GM19438 (cell line): ENCODE results near the gene VMP1.

ENCODE experiments used
- ATAC-seq: cut with Tn5 transposase; IDR thresholded peaks from one replicate; pipeline ENCODE4 v1.9.1; 2021; ENCODE audit warnings: low read depth; ENCODE audit not compliant: unreplicated experiment

The VMP1 gene

DNA sequence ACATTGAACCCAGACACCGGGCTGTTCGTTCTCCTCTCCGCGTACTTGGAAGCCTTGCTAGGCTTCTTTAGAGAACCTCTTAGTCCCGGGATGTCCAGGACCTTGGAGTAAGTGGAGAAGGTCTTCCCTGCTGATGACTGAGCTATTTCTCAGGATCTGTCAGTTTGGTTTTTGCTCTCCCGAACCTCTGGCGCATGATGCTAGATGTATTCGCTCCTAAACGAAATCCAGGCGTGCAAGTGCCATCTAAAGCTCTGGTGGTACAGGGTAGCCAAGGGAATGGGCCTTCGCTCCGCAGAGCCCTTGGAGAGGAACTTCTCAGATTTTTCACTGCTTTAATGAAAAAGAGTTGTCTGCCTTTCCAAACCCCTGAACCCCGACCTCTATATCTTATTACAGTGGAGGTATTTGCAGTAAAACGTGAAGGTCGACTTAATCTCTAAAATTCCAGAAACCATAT is 547 bp downstream of the VMP1 start:
- ATAC-seq, result no peak

DNA sequence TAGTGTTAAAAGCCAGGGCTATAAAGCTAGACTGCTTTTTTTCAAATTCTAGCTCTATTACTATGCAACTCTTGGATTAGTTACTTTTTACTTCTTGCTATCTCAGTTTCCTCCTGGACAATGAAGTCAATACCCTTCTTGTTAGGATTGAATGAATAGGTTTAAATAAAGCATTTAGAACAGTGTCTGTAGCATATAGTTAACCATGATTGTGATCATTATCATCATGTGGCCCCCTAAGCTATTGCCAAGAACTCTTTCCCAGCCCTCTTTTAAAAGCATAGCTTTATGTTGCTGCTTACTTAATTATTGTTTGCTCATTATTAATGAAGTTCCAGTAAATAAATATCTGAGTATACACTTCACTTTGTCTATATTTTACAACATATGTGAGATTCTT is 4.5 kb downstream of the VMP1 start:
- no peak for ATAC-seq

DNA sequence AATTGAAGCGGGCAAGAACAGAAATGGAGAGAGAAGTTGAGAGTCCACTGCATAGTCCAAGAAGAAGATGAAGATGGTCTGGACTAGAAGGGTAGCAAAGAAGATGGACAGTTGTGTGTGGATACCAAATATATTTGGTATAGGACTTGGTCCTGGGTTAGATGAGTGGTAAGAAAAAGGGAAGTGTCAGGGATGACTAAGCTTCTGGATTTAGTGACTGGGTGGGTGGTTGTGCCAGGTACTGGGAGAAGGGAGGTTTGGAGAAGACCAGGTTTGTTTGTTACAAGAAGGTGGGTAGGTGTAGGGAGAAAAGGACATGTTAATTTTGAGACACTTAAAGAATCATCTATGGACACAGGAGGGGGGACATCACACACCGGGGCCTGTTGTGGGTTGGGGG is 5.4 kb downstream of the VMP1 start:
- ATAC-seq, result no peak

DNA sequence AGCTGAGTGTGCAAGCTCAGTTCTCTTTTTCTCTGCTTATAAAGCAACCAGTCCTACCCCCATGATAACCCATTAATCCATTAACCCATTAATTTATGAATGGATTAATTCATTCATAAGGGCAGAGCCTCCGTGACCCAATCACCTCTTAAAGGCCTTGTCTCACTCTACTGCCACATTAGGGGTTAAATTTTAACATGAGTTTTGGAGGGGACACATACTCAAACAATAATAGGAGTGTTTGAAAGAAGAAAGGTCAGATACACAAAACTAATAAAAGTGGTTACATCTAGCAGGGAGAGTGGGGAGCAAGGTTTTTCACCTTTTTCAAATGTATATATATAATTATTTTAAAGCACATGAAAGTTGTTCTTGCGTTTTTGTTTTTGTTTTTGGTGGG is 6.8 kb downstream of the VMP1 start:
- no peak for ATAC-seq

DNA sequence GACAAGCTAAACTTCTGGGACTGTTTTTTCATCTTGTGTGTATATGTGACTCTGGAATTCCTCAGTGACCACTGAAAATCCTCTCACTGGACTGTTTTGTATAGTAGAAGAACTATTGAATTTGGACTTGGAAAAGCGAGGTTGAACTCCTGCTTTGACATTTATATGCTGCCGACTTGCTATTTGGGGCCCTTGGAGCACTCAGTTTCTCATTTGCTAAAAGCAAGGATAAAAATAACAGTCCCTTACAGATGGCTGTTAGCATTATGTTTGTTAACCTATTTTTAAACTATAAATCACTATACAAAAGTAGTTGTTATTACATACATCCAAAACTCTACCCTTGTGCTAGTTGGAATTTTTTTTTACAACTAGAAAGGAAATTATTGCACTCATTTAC is 9.0 kb downstream of the VMP1 start:
- no peak for ATAC-seq

DNA sequence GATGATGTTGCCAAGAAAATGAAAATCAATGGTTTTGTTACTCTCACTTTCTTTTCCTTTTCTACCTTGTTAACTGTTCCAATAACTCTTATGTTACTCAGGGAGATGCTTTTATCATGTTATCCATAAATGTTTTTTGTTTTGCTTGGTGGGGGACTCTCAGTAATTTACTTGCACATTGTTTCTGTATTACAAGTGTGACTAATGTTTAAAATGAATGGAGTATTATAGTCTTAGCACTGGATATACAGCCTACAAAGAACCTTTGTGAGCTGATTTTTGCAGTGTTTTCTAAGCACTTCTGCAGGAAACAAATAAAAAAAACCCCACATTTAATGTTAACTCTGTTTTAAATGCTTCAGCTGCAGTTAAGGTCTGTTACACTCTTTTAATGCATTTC is 12.1 kb downstream of the VMP1 start:
- ATAC-seq, result no peak

DNA sequence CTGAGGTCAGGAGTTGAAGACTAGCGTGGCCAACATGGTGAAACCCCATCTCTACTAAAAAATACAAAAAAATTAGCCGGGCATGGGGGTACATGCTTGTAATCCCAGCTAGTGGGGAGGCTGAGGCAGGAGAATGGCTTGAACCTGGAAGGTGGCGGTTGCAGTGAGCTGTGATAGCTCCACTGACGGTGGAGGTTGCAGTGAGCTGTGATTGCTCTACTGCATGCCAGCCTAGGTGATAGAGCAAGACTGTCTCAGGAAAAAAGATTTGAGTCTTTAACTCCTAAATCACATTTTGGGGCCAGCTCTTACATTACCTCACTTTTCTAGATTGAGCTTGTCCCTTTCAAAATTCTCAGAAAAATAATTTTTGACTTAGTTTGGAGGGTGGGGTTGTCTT is 15.2 kb downstream of the VMP1 start:
- ATAC-seq, result no peak

DNA sequence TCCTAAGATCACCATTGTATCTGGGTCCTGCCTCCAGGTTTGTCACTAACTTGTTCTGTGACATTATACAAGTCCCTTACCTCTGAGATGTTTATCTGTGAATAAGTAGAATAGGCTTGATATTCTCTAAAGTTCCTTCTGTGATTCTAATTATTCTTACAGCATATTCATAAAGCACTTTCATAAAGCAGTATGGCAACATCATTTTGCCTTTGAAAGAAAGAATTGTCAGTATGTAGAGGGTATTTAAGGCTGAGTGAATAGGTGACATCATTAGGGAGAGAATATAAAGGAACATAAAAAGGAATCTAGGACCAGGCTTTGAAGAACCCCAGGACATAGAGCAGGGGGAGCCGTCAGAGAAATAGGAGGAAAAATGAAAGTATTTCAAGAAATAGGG is 15.6 kb downstream of the VMP1 start:
- no peak for ATAC-seq

DNA sequence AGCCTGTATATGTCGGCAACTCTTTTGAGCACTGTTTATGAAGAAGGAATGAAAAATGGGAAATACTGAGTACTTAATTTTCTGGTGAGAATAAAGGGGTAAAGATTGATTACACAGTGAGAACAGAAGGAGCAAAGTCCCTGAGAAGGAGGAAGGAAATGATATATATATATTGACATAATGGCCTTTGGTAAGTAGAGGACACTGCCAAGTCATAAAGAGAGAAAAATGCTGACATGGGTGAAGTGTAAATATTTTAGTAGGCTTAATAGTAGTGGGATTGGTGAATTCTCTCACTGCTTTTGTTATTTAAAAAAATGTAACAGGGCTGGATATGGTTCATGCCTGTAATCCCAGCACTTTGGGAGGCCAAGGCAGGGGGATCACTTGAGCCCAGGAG is 16.2 kb downstream of the VMP1 start:
- no peak for ATAC-seq

DNA sequence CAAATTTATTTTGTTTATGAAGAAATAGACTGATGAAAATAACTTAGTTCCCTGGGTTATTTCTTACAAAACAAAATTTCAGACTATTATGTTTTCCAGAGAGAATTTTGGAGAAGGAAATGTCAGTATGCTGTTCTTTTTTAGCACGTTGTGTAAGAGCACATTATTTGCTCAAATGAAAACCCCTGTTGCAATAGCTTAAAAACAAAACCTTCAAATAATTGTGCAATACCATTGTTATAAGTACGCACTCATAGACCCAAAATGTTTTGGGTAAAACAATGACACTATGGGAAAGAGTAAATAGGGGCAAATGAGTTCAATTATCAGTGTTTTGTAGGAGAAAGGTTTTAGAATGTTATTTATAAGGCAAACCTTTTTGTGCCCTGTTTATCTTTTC is 18.2 kb downstream of the VMP1 start:
- ATAC-seq, result no peak

DNA sequence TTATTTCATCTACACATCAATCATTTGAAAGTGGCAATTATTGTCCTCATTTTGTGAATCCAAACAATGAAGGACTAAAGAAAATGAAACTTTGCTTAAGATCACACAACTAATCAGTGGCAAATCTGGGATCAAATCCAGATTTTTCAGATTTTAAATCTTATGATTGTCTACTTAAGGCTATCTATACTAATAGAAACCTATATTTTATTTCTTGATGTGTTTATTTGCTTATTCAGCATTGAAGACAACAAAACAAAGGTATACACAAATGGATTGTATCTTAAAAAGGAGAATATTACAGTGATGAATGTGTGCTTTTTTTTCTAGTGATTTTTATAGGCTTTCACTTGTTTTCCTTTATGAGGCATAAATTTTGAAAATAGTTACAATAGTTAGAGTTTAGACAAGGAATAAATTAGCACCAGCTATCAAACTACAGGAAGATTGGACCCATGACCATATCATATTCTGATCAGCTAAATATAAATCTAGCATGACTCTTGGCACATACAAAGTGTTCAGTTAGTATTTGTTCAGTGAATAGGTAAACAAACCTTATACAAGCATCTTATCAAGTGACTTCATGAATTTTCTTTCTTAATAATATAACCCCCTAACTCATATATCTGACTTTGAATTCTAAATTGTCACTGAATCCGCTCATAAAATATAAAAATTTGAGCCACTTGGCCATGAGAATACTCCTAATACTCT is 20.5 kb downstream of the VMP1 start:
- ATAC-seq, result no peak

DNA sequence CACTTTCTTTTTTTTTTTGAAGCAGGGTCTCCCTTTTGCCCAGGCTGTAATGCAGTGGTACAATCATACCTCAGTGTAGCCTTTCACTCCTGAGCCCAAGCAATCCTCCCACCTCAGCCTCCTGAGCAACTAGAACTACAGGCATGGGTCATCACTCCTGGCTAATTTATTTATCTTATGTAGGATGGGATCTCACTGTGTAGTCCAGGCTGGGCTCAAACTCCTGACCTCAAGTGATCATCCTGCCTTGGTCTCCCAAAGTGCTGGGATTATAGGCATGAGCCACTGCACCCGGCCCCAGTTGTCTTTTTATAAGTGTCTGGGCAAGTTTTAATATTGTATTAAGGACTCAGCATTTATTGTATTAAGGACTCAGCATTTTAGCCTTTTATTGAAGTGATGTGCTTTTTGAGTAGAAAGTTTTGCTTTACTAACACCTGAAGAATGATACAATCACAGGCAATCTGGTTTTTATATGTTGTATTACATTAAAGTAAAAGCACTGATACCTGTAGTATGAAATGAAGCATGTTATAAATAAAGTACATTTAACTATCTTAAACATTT is 22.9 kb downstream of the VMP1 start:
- ATAC-seq, result no peak

DNA sequence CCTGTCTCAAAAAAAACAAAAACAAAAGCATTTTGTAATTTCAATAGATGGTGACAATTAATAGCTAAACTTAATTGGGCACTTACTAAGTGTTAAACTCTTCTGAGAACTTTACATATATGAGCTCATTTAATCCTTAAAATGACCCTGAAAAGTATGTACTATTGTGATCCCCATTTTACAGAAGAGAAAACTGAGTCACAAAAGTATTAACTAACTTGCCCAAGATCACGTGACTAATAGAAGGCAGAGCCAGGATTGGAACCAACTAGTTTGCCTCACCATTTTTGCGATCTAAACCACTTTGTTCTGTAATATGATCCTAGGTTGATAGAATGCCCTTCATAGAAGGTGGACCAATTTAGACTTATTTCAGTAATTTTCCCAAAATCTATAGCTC is 26.2 kb downstream of the VMP1 start:
- ATAC-seq, result no peak

DNA sequence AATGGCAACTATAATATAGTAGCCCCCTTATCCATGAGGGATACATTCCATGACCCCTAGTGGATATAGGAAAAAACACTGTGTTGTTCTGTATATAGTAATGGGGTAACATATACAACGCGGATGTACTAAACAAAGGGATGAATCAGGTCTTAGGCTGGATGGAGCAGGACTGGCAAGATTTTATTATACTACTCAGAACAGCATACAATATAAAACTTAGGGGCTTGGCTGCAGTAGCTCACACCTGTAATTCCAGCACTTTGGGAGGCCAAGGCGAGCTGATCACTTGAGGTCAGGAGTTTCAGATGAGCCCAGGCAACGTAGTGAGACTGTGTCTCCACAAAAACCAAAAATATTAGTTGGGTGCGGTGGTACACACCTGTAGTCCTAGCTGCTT is 26.8 kb downstream of the VMP1 start:
- no peak for ATAC-seq

DNA sequence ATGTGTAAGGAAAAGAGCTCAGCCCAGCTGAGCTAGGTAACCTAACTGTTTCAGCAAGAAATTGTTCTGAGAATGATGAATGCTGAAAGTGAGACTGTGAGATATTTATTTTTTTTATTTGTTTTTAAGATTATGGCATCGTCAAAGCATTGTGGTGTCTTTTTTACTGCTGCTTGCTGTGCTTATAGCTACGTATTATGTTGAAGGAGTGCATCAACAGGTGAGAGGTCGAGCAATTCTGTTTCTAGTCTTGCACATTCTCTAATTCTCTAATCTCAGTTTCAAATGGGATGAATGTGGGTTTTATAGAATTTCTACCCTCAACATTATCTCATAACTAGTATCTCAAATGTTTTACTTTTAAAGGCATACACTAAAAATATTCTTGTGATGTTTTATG is 29.9 kb downstream of the VMP1 start:
- no peak for ATAC-seq

DNA sequence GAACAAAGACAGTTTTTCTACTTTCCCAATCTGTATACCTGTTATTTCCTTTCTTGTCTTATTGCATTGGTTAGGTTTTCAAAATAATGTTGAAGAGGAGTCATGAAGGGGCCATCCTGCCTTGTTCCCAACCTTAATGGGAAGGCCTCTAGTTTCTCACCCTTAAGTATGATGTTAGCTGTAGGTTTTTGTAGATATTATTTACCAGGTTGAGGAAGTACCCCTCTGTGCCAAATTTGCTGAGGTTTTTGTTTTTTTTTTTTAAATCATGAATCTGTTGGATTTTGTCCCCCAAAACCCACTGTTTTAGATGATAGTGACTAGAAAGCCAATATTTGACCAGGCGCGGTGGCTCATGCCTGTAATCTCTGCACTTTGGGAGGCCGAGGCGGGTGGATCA is 36.4 kb downstream of the VMP1 start:
- no peak for ATAC-seq

DNA sequence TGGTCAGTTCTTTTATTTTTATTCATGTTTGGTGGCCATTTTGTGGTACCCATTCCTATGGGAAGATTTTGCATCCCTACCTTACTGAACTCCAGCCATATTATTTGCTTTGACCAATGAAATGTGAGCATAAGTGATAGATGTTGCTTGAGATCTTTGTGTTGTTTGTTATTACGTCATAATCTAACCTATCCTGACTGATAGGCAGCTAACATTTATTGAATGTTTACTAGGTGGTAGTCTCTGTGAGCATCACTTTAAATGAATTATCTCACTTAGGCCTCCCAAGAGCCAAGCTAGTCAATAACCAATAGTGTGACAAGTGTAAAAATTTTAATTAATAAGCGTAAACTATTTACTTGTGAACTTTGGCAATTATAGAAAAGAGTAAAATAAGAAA is 37.6 kb downstream of the VMP1 start:
- no peak for ATAC-seq

DNA sequence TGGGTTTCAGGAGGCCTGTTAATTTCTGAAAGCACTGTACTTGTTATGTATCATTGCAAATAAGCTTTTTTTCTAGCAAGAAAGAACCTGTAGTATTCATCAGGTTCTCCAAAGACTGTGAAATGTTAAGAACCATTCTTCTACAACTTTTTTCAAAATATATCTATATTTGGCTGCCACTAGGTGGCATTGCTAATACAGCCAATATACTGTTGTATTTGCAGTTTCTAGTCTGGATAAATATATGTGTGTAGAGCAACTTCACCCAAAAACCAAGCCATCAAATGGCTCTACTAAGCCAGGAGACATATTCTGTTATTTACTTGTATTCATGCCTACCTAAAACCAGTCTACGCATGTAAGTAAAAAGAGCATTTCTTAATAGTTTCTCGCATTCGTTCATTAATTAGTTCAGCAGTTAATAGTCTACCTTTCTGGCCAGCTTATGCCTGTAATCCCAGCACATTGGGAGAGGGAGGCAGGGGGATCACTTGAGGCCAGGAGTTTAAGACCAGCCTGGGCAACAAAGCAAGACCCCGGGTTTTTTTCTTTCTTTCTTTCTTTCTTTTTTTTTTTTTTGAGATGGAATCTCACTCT is 39.5 kb downstream of the VMP1 start:
- ATAC-seq, result no peak

DNA sequence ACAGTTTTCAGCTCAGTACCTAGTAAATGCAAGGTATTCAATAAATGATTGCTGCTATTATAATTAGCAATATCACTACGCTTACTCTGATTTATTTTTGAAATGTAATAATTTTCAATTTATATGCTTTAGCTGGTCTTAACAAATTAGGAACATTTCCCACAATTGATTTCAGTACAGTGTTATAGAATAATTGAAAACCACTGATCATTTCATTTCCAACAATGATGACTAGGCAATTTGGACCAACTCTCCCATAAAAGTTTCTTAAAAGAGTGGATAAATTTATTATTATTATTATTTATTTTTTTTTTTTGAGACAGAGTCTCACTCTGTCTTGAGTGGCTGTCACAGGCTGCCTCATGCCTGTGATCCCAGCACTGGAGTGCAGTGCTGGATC is 41.1 kb downstream of the VMP1 start:
- ATAC-seq, result no peak

DNA sequence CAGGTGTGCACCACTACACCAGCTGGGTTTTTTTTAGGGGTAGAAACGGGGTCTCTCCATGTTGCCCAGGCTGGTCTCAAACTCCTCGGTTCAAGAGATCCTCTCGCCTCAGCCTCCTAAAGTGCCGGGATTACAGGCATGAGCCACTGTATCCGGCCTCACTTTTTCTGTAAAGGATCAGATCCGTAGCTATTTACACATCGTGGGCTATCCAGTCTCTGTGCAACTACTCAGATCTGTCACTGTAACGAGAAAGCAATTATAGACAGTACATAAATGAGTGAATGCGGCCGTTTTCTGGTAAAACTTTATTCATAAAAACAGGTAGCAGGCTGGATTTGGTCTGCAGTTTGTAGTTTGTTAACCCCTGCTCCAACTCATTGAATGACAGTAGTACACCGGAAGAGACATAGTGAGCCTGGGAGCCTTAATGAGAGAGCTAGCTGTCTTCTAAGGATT is 44.5 kb downstream of the VMP1 start:
- no peak for ATAC-seq

DNA sequence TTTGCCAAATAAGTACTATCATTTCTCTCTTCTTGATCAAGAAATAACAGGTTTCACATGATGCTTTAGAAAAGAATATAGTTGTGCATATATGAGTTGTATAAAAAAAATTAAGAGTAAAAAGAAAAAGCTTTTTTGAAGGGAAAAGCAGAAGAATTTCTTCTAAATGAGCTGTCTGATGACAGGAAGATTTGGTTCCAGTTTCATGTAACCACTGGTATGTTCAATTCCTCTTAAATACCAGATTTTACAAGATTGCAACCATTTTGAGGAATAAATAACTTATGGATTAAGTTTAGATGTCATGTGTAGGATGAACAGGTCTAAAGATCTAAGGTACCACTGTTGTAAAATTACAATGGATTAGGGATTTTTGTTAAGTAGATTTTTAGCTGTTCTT is 45.0 kb downstream of the VMP1 start:
- ATAC-seq, result no peak

DNA sequence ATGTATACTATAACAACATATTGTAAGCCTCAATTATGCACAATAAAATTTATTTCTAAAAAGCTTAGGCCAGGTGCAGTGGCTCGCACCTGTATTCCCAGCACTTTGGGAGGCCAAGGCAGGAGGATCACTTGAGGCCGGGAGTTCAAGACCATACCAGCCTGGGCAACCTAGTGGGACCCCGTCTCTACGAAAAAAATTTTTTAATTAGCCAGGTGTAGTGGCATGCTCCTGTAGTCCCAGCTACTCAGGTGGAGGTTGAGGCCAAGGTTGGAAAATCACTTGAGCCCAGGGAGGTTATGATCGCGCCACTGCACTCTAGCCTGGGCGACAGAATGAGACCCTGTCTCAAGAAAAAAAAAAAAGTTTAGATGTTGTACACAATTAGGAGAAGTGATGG is 45.5 kb downstream of the VMP1 start:
- no peak for ATAC-seq
